Neuronal stem cell (in vitro differentiated cells): Measurements from ENCODE around the gene DTNBP1.

ENCODE experiments used
- DNase-seq: peaks from one replicate; pipeline ENCODE4 v3.0.0-alpha.2; 2013; ENCODE audit warnings: low spot score
- H2AFZ ChIP-seq: one replicate; pipeline ENCODE4 v1.6.1; 2013; ENCODE audit warnings: mild to moderate bottlenecking, low read length, inconsistent platforms
- H2AK5ac ChIP-seq: 2 replicates; pipeline ENCODE4 v1.6.1; 2013; ENCODE audit warnings: low read depth, mild to moderate bottlenecking, inconsistent platforms, low read length, moderate library complexity, mixed read lengths
- H2BK120ac ChIP-seq: 2 replicates; pipeline ENCODE4 v1.6.1; 2013; ENCODE audit warnings: low read depth, mild to moderate bottlenecking, inconsistent platforms, low read length, moderate library complexity, mixed read lengths
- H2BK12ac ChIP-seq: one replicate; pipeline ENCODE4 v1.6.1; 2013; ENCODE audit warnings: low read length, inconsistent platforms
- H2BK15ac ChIP-seq: 2 replicates; pipeline ENCODE4 v1.6.1; 2013; ENCODE audit warnings: mild to moderate bottlenecking, low read length, inconsistent platforms, mixed read lengths
- H2BK5ac ChIP-seq: one replicate; pipeline ENCODE4 v1.6.1; 2013; ENCODE audit warnings: inconsistent platforms, mild to moderate bottlenecking, low read length, moderate library complexity
- H3K14ac ChIP-seq: one replicate; pipeline ENCODE4 v1.6.1; 2013; ENCODE audit warnings: low read length, inconsistent platforms
- H3K18ac ChIP-seq: 2 replicates; pipeline ENCODE4 v1.6.1; 2013; ENCODE audit warnings: low read length, inconsistent platforms
- H3K23ac ChIP-seq: 2 replicates; pipeline ENCODE4 v1.6.1; 2013; ENCODE audit warnings: low read depth, mild to moderate bottlenecking, mixed read lengths, low read length, inconsistent platforms; ENCODE audit not compliant: poor library complexity
- H3K27ac ChIP-seq: replicated peaks from 3 replicates; pipeline ENCODE4 v1.5.1; 2013; ENCODE audit warnings: low read length, inconsistent platforms
- H3K27me3 ChIP-seq, 3 experiments: 2 replicates each; pipeline ENCODE4 v1.6.1; 2013; ENCODE audit warnings: low read length in 3 of 3, mild to moderate bottlenecking in 2 of 3, inconsistent platforms in 1 of 3, low read depth in 1 of 3, mixed read lengths in 1 of 3, moderate library complexity in 1 of 3; ENCODE audit not compliant: control insufficient read depth in 3 of 3, insufficient read depth in 3 of 3
- H3K36me3 ChIP-seq, 2 donors: replicated peaks in 1 of 2; 2 replicates each; pipeline ENCODE4 v1.6.1; 2013; ENCODE audit warnings: low read length in 2 of 2; ENCODE audit not compliant: control insufficient read depth in 2 of 2, insufficient read depth in 2 of 2
- H3K4ac ChIP-seq: 2 replicates; pipeline ENCODE4 v1.6.1; 2013; ENCODE audit warnings: inconsistent platforms, mild to moderate bottlenecking, low read length, moderate library complexity
- H3K4me1 ChIP-seq, 2 donors: 1 replicate in 1 of 2; 2 replicates in 1 of 2; pipeline ENCODE4 v1.6.1; 2013; ENCODE audit warnings: low read length in 2 of 2, low read depth in 1 of 2; ENCODE audit not compliant: control insufficient read depth in 2 of 2, insufficient read depth in 1 of 2
- H3K4me2 ChIP-seq: one replicate; pipeline ENCODE4 v1.6.1; 2013; ENCODE audit warnings: mild to moderate bottlenecking, low read length, inconsistent platforms; ENCODE audit not compliant: insufficient read depth, poor library complexity, severe bottlenecking
- H3K4me3 ChIP-seq, 2 donors: 2 replicates each; pipeline ENCODE4 v1.5.1; 2013; ENCODE audit warnings: low read length in 2 of 2, mild to moderate bottlenecking in 2 of 2, inconsistent platforms in 1 of 2, moderate library complexity in 1 of 2
- H3K79me1 ChIP-seq: one replicate; pipeline ENCODE4 v1.6.1; 2013; ENCODE audit warnings: low read depth, mild to moderate bottlenecking, inconsistent platforms, low read length, moderate library complexity
- H3K9ac ChIP-seq: one replicate; pipeline ENCODE4 v1.6.1; 2013; ENCODE audit warnings: mild to moderate bottlenecking, low read depth, low read length, inconsistent platforms; ENCODE audit not compliant: poor library complexity
- H3K9me3 ChIP-seq, 2 donors: replicated peaks in 1 of 2; 2 replicates each; pipeline versions ENCODE3 to v1.6.1; 2013; ENCODE audit warnings: low read length in 2 of 2, mild to moderate bottlenecking in 2 of 2, inconsistent platforms in 1 of 2, low read depth in 1 of 2, mixed read lengths in 1 of 2, moderate library complexity in 1 of 2; ENCODE audit not compliant: control insufficient read depth in 2 of 2, insufficient read depth in 1 of 2
- H4K8ac ChIP-seq: one replicate; pipeline ENCODE4 v1.6.1; 2013; ENCODE audit warnings: low read depth, mild to moderate bottlenecking, inconsistent platforms, low read length, moderate library complexity
- H4K91ac ChIP-seq: one replicate; pipeline ENCODE4 v1.6.1; 2013; ENCODE audit warnings: low read length, low read depth, mild to moderate bottlenecking, inconsistent platforms; ENCODE audit not compliant: poor library complexity
- WGBS, 2 donors: extraction: QIAGEN DNeasy Blood & Tissue Kit; methylation state at CpG; one replicate each; pipeline ENCODE4 v1.1.7; 2013; ENCODE audit warnings: missing lambda C conversion rate in 2 of 2, mixed read lengths in 1 of 2; ENCODE audit not compliant: insufficient read length in 2 of 2, insufficient replicate concordance in 1 of 2; ENCODE audit errors: extremely low coverage in 2 of 2; 5-methylcytosine and 5-hydroxymethylcytosine counted together

DTNBP1 gene

DNA sequence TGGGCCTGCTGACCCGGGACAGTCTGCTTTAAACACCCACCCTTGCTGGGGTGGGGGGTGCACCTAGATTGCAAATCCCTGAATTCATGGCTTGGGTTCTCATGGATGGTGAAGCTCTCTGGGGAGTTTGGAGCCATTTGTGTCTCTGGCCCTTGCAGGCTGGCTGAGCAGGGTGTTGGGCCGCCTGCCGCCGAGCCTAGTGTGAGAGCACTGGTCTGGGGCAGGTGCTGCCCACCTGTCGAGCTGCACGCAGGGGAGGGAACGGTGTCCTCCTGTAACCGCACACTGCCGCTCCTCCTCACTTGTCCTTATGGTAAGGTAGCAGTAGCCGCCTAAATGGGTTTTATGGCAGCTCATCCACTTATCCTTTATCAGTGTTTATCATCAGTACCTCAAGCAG is 143.9 kb downstream of the DTNBP1 start:
- no peak overlapping the region for H3K4me2 ChIP-seq
- no CpG with 5 or more reads among the region's 10 CpGs for WGBS, 2 donors
- no peak overlapping the region for H2BK5ac ChIP-seq
- H2BK15ac ChIP-seq = no peak overlapping the region
- no peak overlapping the region for H3K27ac ChIP-seq
- no peak overlapping the region for H2BK12ac ChIP-seq
- no peak overlapping the region for H2BK120ac ChIP-seq
- peaks cover 3% of the 10 kb centered on the region for H3K79me1 ChIP-seq
- no peak overlapping the region for H3K4me3 ChIP-seq
- peaks cover 50 to 100% of the 10 kb centered on the region in 2 donors for H3K36me3 ChIP-seq
- peak overlapping the region; percentile 58 for H3K23ac ChIP-seq
- H3K18ac ChIP-seq = peak overlapping the region; percentile 53
- no peaks in the 10 kb centered on the region for H3K27me3 ChIP-seq
- no peak overlapping the region for H3K4ac ChIP-seq
- no peak overlapping the region for H4K91ac ChIP-seq
- no peak for DNase-seq
- no peaks in the 10 kb centered on the region for H3K4me1 ChIP-seq
- no peak overlapping the region for H2AFZ ChIP-seq
- H3K14ac ChIP-seq = no peak overlapping the region
- peaks cover 2 to 5% of the 10 kb centered on the region in 2 donors for H3K9me3 ChIP-seq
- H3K9ac ChIP-seq = no peak overlapping the region
- no peak overlapping the region for H4K8ac ChIP-seq
- H2AK5ac ChIP-seq = no peak overlapping the region

DNA sequence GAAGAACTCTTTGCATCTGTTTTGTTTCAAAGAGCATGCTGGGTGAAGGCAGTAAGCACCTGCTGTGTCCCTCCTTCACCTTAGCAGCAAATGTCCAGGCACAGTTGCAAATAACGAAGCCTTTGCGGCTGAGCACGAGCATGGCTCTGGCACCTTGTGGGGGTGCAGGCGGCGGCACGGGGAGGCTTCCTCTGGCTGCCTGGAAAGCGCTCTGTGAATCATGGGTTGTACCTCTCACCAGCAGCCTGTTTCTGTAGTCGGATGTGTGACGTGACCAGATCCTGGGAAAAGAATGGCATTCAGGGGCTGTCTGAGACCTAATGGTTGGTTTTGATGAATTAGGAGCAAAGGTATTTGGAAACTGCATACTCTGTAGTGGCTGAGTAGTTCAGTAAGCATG is 144.8 kb downstream of the DTNBP1 start:
- Histone ChIP-seq H3K4ac (no peak overlapping the region), H3K4me2 (no peak overlapping the region), H3K4me3 (peak overlapping the region in 1 of 2 donors; percentile 13), H2BK120ac (no peak overlapping the region), H2AK5ac (no peak overlapping the region), H2BK12ac (no peak overlapping the region), H3K14ac (no peak overlapping the region), H3K4me1 (no peaks in the 10 kb centered on the region), H3K27me3 (no peaks in the 10 kb centered on the region), H4K91ac (no peak overlapping the region), H3K9me3 (no peaks in the 10 kb centered on the region), H2AFZ (no peak overlapping the region), H3K23ac (no peak overlapping the region), H2BK5ac (no peak overlapping the region), H3K27ac (no peak overlapping the region), H3K36me3 (peaks cover 51 to 100% of the 10 kb centered on the region in 2 donors), H3K79me1 (peaks cover 3% of the 10 kb centered on the region), H3K9ac (no peak overlapping the region), H4K8ac (no peak overlapping the region), H2BK15ac (no peak overlapping the region), H3K18ac (no peak overlapping the region)
- no peak for DNase-seq
- WGBS, 2 donors = no CpG with 5 or more reads among the region's 9 CpGs

- Histone ChIP-seq H3K27ac (no peak overlapping the region), H2AFZ (no peak overlapping the region), H2AK5ac (no peak overlapping the region), H4K91ac (no peak overlapping the region), H2BK120ac (no peak overlapping the region), H2BK15ac (no peak overlapping the region), H3K9me3 (no peaks in the 10 kb centered on the region), H3K4ac (no peak overlapping the region), H3K4me3 (no peak overlapping the region), H3K4me2 (no peak overlapping the region), H3K36me3 (peaks cover 51 to 100% of the 10 kb centered on the region in 2 donors), H2BK12ac (no peak overlapping the region), H2BK5ac (no peak overlapping the region), H3K4me1 (no peaks in the 10 kb centered on the region), H4K8ac (no peak overlapping the region), H3K9ac (no peak overlapping the region), H3K14ac (no peak overlapping the region), H3K18ac (no peak overlapping the region), H3K79me1 (peaks cover 3% of the 10 kb centered on the region), H3K23ac (no peak overlapping the region), H3K27me3 (no peaks in the 10 kb centered on the region)
- no peak for DNase-seq
- no CpG with 5 or more reads among the region's 11 CpGs for WGBS, 2 donors
Observed at GRCh38 chr6:15517600-15517999, 145.2 kb downstream of the DTNBP1 start.

- no peak overlapping the region for H4K8ac ChIP-seq
- no peaks in the 10 kb centered on the region for H3K9me3 ChIP-seq
- no peak overlapping the region for H3K4ac ChIP-seq
- no peaks in the 10 kb centered on the region for H3K4me1 ChIP-seq
- H3K14ac ChIP-seq = no peak overlapping the region
- H3K79me1 ChIP-seq = peaks cover 5% of the 10 kb centered on the region
- H2AK5ac ChIP-seq = no peak overlapping the region
- WGBS, 2 donors = no CpG with 5 or more reads among the region's 29 CpGs
- no peak overlapping the region for H2BK15ac ChIP-seq
- no peak overlapping the region for H2BK120ac ChIP-seq
- no peak overlapping the region for H3K18ac ChIP-seq
- H3K9ac ChIP-seq = peak overlapping the region; percentile 63
- H3K4me3 ChIP-seq = no peak overlapping the region
- no peak overlapping the region for H2BK12ac ChIP-seq
- no peak overlapping the region for H4K91ac ChIP-seq
- no peak overlapping the region for H2AFZ ChIP-seq
- H3K23ac ChIP-seq = peak overlapping the region; percentile 77
- H3K4me2 ChIP-seq = no peak overlapping the region
- no peak overlapping the region for H3K27ac ChIP-seq
- H3K36me3 ChIP-seq = peaks cover 49 to 100% of the 10 kb centered on the region in 2 donors
- H3K27me3 ChIP-seq = no peaks in the 10 kb centered on the region
- no peak for DNase-seq
- no peak overlapping the region for H2BK5ac ChIP-seq
Observed at GRCh38 chr6:15516923-15517560, 145.8 kb downstream of the DTNBP1 start.
